ENCODE measurements around the gene ERCC4.

The ERCC4 gene

GRCh38 chr16:13950821-13951547 lies 31.0 kb downstream of the ERCC4 start:
- no peak for DNase-seq

GRCh38 chr16:13951611-13952010 lies 31.7 kb downstream of the ERCC4 start:
- no peak for DNase-seq

- DNase-seq, result no peak
Observed at GRCh38 chr16:13953501-13953900, 33.5 kb downstream of the ERCC4 start.

GRCh38 chr16:13956635-13957196 lies 36.8 kb downstream of the ERCC4 start:
- no peak for DNase-seq

- DNase-seq, result no peak
Observed at GRCh38 chr16:13957197-13958078, 37.5 kb downstream of the ERCC4 start.

- DNase-seq, result no peak
Observed at GRCh38 chr16:13958474-13958873, 38.5 kb downstream of the ERCC4 start.

GRCh38 chr16:13959626-13960025 lies 39.7 kb downstream of the ERCC4 start:
- DNase-seq, result no peak

- DNase-seq, result no peak
Observed at GRCh38 chr16:13961099-13961811, 41.3 kb downstream of the ERCC4 start.

GRCh38 chr16:13962232-13962631 lies 42.3 kb downstream of the ERCC4 start:
- DNase-seq, result no peak

GRCh38 chr16:13968835-13969234 lies 48.9 kb downstream of the ERCC4 start:
- no peak for DNase-seq

GRCh38 chr16:13969711-13970110 lies 49.8 kb downstream of the ERCC4 start:
- DNase-seq, result no peak

- DNase-seq, result no peak
Observed at GRCh38 chr16:13970708-13971422, 50.9 kb downstream of the ERCC4 start.

- no peak for DNase-seq
Observed at GRCh38 chr16:13973321-13974023, 53.5 kb downstream of the ERCC4 start.

GRCh38 chr16:13977177-13977576 lies 57.2 kb downstream of the ERCC4 start:
- DNase-seq, result no peak

- no peak for DNase-seq
Observed at GRCh38 chr16:13982451-13982850, 62.5 kb downstream of the ERCC4 start.

- no peak for DNase-seq
Observed at GRCh38 chr16:13983625-13984024, 63.7 kb downstream of the ERCC4 start.

- no peak for DNase-seq
Observed at GRCh38 chr16:13984794-13985193, 64.8 kb downstream of the ERCC4 start.

GRCh38 chr16:13988038-13988437 lies 68.1 kb downstream of the ERCC4 start:
- no peak for DNase-seq

- DNase-seq, result no peak
Observed at GRCh38 chr16:13992322-13992721, 72.4 kb downstream of the ERCC4 start.

- DNase-seq, result no peak
Observed at GRCh38 chr16:13992976-13993375, 73.0 kb downstream of the ERCC4 start.

GRCh38 chr16:13994239-13995106 lies 74.5 kb downstream of the ERCC4 start:
- no peak for DNase-seq
